SK-N-DZ (cell line): ENCODE measurements around the gene TDG.
"Not testable (repeated sequence)": the region's sequence is repeated elsewhere in the genome, so short reads cannot be mapped to it uniquely, and the experiment has no call there.

Source experiments
- DNase-seq: peaks from one replicate; pipeline ENCODE4 v3.0.0-alpha.2; 2015; ENCODE audit warnings: low spot score

The TDG gene

DNA sequence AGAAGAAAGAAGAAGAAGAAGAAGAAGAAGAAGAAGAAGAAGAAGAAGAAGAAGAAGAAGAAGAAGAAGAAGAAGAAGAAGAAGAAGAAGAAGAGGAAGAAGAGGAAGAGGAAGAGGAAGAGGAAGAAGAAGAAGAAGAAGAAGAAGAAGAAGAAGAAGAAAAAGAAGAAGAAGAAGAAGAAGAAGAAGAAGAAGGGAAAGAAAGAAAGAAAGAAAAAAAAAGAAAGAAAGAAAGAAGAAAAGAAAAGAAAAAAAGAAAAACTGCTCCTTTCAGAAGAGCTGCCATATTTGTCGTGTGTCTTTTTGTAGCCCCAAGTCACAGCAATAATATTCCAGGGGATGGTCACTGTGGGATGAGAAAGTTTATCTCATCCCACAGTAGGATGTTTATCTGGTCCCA is 56.2 kb downstream of the TDG start:
- DNase-seq: not testable (repeated sequence)

DNA sequence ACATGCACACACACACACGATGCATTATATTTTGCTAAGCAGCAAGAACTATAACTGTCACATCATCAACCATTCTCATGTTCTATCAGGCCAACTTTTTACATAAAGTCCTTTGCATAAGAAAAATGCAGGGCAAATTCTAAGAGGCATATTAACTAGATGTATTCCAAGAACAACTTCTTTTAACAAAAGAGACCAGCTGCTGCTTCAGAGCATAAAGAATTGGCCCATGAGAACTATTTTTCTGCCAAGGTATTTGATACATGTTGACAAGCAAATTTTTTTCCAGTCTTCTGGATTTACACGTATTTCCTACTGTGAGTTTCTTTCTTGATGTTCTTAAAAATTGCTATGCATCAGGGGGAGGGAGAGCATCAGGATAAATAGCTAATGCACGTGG is 57.1 kb downstream of the TDG start:
- no peak for DNase-seq

DNA sequence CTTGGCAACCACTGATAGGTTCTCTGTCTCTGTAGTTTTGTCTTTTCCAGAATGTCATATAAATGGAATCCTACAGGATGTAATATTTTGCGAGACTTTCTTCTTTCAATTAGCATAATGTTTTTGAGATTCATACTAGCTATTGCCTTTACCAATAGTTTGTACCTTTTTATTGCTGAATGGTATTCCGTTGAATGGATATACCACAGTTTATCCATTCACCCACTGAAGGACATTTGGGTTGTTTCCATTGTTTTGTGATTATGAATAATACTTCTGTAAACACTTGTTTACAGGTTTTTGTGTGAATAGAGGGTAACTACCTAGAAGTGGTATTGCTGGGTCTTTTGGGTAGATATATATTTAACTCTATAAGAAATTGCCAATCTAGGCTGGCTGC is 58.0 kb downstream of the TDG start:
- DNase-seq: no peak

DNA sequence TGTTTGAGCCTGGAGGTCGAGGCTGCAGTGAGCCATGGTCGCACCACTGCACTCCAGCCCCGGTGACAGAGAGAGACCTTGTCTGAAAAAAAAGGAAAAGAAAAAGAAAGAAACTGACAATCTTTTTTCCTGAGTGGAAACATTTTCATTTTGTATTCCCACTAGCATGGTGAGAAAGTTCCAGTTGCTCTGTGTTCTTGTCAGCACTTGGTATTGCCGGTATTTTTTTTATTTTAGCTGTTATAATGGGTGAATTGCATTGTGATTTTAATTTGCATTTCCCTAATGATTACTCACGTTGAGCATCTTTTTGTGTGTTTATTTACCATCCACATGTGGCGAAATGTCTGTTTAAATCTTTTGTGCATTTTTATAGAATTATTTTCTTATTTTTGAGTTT is 58.7 kb downstream of the TDG start:
- no peak for DNase-seq

DNA sequence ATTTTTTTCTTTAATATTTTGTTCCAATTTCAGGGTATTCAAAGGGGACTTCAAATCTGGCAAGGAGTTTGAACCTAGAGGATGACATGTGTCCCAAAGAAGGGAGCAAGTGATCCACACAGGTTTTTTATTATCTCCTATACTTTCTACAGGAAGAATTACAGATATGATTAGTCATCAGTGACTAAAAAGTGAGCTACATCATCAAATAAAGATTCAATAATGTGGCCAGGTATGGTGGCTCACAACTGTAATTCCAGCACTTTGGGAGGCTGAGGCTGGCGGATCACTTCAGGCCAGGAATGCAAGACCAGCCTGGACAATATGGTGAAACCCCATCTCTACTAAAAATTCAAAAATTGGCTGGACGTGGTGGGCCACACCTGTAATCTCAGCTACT is 60.1 kb downstream of the TDG start:
- no peak for DNase-seq

DNA sequence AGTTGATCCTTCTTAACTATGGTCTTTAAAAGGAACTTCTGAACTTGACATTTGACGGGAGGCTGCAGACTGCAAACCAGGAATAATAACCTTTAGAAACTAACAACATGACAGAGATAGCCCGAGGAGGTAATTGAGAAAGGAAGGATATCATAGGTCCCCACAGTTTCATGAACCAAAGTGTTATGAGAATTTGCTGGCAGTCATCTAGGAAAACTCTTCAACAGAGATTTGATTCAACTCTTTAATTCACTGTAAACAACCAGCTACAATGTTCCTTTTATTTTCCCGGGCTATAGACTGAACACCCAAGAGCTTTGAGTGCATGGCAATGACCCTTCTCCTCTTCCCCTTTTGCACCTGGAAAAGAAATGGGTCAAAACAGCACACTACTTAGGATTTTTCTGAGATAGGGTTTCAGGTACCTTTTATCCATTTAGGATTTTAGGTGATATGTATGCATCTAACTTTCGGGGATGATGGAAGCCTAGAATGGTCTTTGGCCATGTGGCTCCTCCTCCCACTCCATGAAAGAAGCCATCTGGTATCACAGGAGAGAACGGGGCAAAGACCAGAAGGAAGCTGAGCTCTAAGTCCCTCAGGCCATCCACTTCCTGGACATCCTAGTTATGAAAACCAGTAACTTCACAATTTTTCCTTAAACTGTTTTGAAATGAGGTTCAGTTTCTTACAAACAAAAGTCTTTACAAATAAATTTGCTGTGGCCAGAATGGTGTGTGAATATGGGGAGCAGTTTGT is 61.3 kb downstream of the TDG start:
- DNase-seq: no peak

DNA sequence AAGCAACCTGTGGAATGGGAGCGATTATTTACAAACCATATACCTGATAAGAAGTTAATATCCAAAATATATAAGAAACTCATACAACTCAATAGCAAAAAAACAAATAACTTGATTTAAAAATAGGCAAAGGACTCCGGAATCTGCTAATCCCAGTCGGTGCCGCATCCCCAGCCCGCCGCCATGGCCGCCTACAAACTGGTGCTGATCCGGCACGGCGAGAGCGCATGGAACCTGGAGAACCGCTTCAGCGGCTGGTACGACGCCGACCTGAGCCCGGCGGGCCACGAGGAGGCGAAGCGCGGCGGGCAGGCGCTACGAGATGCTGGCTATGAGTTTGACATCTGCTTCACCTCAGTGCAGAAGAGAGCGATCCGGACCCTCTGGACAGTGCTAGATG is 64.9 kb downstream of the TDG start:
- DNase-seq: not testable (repeated sequence)

DNA sequence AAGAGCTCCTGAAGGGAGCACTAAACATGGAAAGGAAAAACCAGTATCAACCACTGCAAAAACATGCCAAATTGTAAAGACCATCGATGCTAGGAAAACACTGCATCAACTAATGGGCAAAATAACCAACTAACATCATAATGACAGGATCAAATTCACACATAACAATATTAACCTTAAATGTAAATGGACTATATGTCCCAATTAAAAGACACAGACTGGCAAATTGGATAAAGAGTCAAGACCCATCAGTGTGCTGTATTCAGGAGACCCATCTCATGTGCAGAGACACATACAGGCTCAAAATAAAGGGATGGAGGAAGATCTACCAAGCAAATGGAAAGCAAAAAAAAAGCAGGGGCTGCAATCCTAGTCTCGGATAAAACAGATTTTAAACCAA is 70.5 kb downstream of the TDG start:
- not testable (repeated sequence) for DNase-seq
